ENCODE data around the gene ZNF260. TPM values are rescaled to one million over a fixed set of nuclear protein-coding genes. Genes with fewer than 3 reads are reported as not detected.

The ZNF260 gene
- total and polyA plus RNA-seq, 2 of the 13 experiments (the other 11 are each of a cell fraction or from before 2014, with no cell fraction given) = 2.8 to 10.5 TPM

DNA sequence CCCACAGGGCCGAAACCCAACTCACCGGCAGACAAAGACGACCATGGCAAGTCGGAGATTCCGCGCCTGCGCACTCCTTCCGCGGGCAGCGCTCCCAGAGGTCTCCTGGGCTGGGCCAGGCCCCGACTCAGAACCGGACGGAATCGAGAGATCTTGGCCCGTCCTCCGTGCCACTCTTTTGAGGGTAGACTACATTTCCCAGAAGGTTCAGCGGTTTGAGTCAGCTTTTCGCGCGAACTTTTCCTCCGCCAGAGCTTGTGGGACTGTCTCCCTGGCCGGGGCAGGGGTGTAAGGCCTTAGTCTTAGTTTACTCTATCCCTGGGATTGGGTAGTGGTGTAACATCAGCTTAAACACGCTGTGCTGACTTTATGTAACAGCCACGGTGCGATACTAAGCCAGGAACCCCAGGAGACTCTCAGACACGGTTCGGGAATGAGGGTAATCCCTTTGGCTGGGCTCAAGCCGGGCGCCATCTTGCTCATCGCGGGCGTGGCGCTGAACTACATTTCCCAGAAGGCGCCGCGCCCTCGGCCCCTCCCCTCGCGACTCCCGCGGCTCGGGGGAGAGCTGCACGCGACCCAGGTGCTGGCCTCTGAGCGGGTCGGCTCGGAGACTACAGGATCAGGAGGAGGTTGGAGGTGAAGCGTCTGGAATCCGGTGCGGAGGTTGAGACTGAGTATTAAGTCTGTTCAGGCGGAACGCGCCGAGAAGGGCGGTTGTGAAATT, at the start of gene ZNF260 (continued):
- no peak for TF ChIP-seq ZNF24 (IDR thresholded peaks at IDR 0.05)
- 0 out of 2 replicates have a peak, but pooled peaks have one; percentile 22 for TF ChIP-seq NFYC (CRISPR knock-in tag; IDR thresholded peaks at IDR 0.05)
- peak; percentile 61 for TF ChIP-seq HOXA5 (CRISPR knock-in tag; IDR thresholded peaks at IDR 0.05)
- TF ChIP-seq, protein P1, sequence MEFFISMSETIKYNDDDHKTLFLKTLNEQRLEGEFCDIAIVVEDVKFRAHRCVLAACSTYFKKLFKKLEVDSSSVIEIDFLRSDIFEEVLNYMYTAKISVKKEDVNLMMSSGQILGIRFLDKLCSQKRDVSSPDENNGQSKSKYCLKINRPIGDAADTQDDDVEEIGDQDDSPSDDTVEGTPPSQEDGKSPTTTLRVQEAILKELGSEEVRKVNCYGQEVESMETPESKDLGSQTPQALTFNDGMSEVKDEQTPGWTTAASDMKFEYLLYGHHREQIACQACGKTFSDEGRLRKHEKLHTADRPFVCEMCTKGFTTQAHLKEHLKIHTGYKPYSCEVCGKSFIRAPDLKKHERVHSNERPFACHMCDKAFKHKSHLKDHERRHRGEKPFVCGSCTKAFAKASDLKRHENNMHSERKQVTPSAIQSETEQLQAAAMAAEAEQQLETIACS (CRISPR knock-in tag; IDR thresholded peaks at IDR 0.05) = peak; percentile 28; the same call in 1 of the 2 replicates
- peak; percentile 51; the same call in 1 of the 2 replicates for TF ChIP-seq MEIS1 (CRISPR knock-in tag; IDR thresholded peaks at IDR 0.05; ENCODE audit: borderline replicate concordance)
- peak; percentile 88; the same call in 2 of the 3 replicates for TF ChIP-seq MXI1 (IDR thresholded peaks at IDR 0.05; ENCODE audit: borderline replicate concordance, low read depth, low read length)
- TF ChIP-seq STAT5B (CRISPR knock-in tag; IDR thresholded peaks at IDR 0.05) = peak; percentile 45; the same call in 1 of the 2 replicates
- no peak for TF ChIP-seq AGO2 (optimal IDR thresholded peaks at IDR 0.05; ENCODE audit: low read depth, low read length)
- TF ChIP-seq ZNF432 (CRISPR knock-in tag; IDR thresholded peaks at IDR 0.05; ENCODE audit: borderline replicate concordance) = no peak
- TF ChIP-seq SNAI1 (CRISPR knock-in tag; IDR thresholded peaks at IDR 0.05; ENCODE audit: borderline replicate concordance) = peak; percentile 81; the same call in 1 of the 2 replicates
- TF ChIP-seq ZNF468 (CRISPR knock-in tag; IDR thresholded peaks at IDR 0.05) = no peak
- peak; percentile 54 for TF ChIP-seq ZMYM4 (CRISPR knock-in tag; IDR thresholded peaks at IDR 0.05)
- TF ChIP-seq, protein P2, sequence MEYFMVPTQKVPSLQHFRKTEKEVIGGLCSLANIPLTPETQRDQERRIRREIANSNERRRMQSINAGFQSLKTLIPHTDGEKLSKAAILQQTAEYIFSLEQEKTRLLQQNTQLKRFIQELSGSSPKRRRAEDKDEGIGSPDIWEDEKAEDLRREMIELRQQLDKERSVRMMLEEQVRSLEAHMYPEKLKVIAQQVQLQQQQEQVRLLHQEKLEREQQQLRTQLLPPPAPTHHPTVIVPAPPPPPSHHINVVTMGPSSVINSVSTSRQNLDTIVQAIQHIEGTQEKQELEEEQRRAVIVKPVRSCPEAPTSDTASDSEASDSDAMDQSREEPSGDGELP (IDR thresholded peaks at IDR 0.05; ENCODE audit: borderline replicate concordance, low read depth) = peak; percentile 11; the same call in 1 of the 2 replicates
- TF ChIP-seq, protein P3, sequence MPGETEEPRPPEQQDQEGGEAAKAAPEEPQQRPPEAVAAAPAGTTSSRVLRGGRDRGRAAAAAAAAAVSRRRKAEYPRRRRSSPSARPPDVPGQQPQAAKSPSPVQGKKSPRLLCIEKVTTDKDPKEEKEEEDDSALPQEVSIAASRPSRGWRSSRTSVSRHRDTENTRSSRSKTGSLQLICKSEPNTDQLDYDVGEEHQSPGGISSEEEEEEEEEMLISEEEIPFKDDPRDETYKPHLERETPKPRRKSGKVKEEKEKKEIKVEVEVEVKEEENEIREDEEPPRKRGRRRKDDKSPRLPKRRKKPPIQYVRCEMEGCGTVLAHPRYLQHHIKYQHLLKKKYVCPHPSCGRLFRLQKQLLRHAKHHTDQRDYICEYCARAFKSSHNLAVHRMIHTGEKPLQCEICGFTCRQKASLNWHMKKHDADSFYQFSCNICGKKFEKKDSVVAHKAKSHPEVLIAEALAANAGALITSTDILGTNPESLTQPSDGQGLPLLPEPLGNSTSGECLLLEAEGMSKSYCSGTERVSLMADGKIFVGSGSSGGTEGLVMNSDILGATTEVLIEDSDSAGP (CRISPR knock-in tag; IDR thresholded peaks at IDR 0.05; ENCODE audit: borderline replicate concordance) = peak; percentile 79; the same call in 1 of the 2 replicates
- TF ChIP-seq, protein P4, sequence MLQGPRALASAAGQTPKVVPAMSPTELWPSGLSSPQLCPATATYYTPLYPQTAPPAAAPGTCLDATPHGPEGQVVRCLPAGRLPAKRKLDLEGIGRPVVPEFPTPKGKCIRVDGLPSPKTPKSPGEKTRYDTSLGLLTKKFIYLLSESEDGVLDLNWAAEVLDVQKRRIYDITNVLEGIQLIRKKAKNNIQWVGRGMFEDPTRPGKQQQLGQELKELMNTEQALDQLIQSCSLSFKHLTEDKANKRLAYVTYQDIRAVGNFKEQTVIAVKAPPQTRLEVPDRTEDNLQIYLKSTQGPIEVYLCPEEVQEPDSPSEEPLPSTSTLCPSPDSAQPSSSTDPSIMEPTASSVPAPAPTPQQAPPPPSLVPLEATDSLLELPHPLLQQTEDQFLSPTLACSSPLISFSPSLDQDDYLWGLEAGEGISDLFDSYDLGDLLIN (CRISPR knock-in tag; IDR thresholded peaks at IDR 0.05; ENCODE audit: borderline replicate concordance) = peak; percentile 62; the same call in 1 of the 2 replicates
- TF ChIP-seq IKZF4 (CRISPR knock-in tag; IDR thresholded peaks at IDR 0.05; ENCODE audit: borderline replicate concordance, low read depth, not compliant biosample characterization) = peak; percentile 82
- no peak for TF ChIP-seq ZBTB7A (CRISPR knock-in tag; IDR thresholded peaks at IDR 0.05)
- TF ChIP-seq ZNF296 (CRISPR knock-in tag; conservative IDR thresholded peaks at IDR 0.05) = peak; percentile 28; the same call in 1 of the 2 replicates
- TF ChIP-seq, protein P5, sequence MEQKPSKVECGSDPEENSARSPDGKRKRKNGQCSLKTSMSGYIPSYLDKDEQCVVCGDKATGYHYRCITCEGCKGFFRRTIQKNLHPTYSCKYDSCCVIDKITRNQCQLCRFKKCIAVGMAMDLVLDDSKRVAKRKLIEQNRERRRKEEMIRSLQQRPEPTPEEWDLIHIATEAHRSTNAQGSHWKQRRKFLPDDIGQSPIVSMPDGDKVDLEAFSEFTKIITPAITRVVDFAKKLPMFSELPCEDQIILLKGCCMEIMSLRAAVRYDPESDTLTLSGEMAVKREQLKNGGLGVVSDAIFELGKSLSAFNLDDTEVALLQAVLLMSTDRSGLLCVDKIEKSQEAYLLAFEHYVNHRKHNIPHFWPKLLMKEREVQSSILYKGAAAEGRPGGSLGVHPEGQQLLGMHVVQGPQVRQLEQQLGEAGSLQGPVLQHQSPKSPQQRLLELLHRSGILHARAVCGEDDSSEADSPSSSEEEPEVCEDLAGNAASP (CRISPR knock-in tag; IDR thresholded peaks at IDR 0.05; ENCODE audit: borderline replicate concordance) = peak; percentile 20; the same call in 1 of the 2 replicates
- TF ChIP-seq HDAC1 (CRISPR knock-in tag; IDR thresholded peaks at IDR 0.05) = peak; percentile 79
- peak; percentile 25; the same call in 1 of the 2 replicates for TF ChIP-seq RAD21 (CRISPR knock-in tag; IDR thresholded peaks at IDR 0.05)
- 0 out of 2 replicates have a peak, but pooled peaks have one; percentile 71 for TF ChIP-seq ZNF251 (CRISPR knock-in tag; IDR thresholded peaks at IDR 0.05)
- peak; percentile 84 for TF ChIP-seq ARNT2 (CRISPR knock-in tag; IDR thresholded peaks at IDR 0.05; ENCODE audit: low read depth)

Data from HepG2 (cell line).